Psoas muscle (tissue), 8 donors: ENCODE measurements around the gene PCLO. TPM values are rescaled to one million over a fixed set of nuclear protein-coding genes. Genes with fewer than 3 reads are reported as not detected.

Experiments used
- ATAC-seq, 4 donors: fragments of 200-7000 bp; cut with Tn5 transposase; one replicate each; pipeline ENCODE4 v1.9.1; 2020; ENCODE audit warnings: moderate library complexity in 3 of 4, mild to moderate bottlenecking in 2 of 4
- DNase-seq, 2 donors: peaks; one replicate each; pipeline ENCODE4 v3.0.0-alpha.2; 2020
- H3K27ac ChIP-seq: fragments of 200-600 bp; one replicate; pipeline ENCODE4 v1.8.0; 2022
- H3K27me3 ChIP-seq, 3 donors: fragments of 200-600 bp in 1 of 3; one replicate each; pipeline versions ENCODE4 v1.6.1 to v1.8.0; 2013 to 2022; ENCODE audit warnings: low read length in 2 of 3, mild to moderate bottlenecking in 2 of 3, moderate library complexity in 1 of 3; ENCODE audit not compliant: insufficient read depth in 3 of 3
- H3K36me3 ChIP-seq, 2 donors: fragments of 200-600 bp in 1 of 2; one replicate each; pipeline versions ENCODE4 v1.6.1 to v1.8.0; 2013 to 2022; ENCODE audit warnings: low read depth in 1 of 2, mild to moderate bottlenecking in 1 of 2, moderate library complexity in 1 of 2; ENCODE audit not compliant: insufficient read depth in 1 of 2
- H3K4me1 ChIP-seq: fragments of 200-600 bp; one replicate; pipeline ENCODE4 v1.8.0; 2022
- H3K4me3 ChIP-seq: fragments of 200-600 bp; one replicate; pipeline ENCODE4 v1.8.0; 2022; ENCODE audit warnings: mild to moderate bottlenecking
- H3K9me3 ChIP-seq: fragments of 200-600 bp; one replicate; pipeline ENCODE4 v1.8.0; 2022
- CTCF ChIP-seq: fragments of 200-600 bp; IDR thresholded peaks from one replicate; pipeline ENCODE4 v1.8.0; 2022; ENCODE audit warnings: antibody characterized with exemption
- WGBS, 3 donors: extraction: QIAGEN DNeasy Blood & Tissue Kit; methylation state at CpG; one replicate each; pipeline versions ENCODE4 v1.1.6 to v1.1.7; 2013; 5-methylcytosine and 5-hydroxymethylcytosine counted together
- intact Hi-C, 2 donors: fragments of 100-400 bp; cut with DNase I; formaldehyde crosslinking; loops; one replicate each; pipeline versions ENCODE4 v1.11.0 to v1.14.2; 2022
- polyA plus RNA-seq, 3 donors: library from polyadenylated mRNA; stranded (reverse); fragments of 200-250 nt; gene quantifications; one replicate each; pipeline ENCODE4 v1.2.3, GENCODE V29; 2013
- total RNA-seq, 4 donors: library from RNA; stranded (reverse); fragmentation: NEBNext Ultra II Directional in 2 of 4; extraction: Animal tissue kit (Norgen Biotek cat#: 25700) in 2 of 4; gene quantifications; one replicate each; pipeline versions ENCODE4 v1.2.1 to v1.2.4, GENCODE V29; 2021 to 2023
- donor health status: healthy with polysubstance abuse.
- donor health status: DM: no; HTN: no; CAD: no; lungs with moderate emphysema.
- donor health status: Bipolar disorder and iron deficiency.
- donor health status: healthy.
- donor health status: DM: yes; HTN: yes; CAD: no.
- donor health status: DM: no; HTN: no; CAD: no.
- donor health status: DM: no; HTN: no; CAD: no.
- donor health status: DM: yes; HTN: yes; CAD: no.

Gene PCLO
- total and polyA plus RNA-seq, 7 donors, result 0.03 to 0.46 (median 0.08) TPM; not detected in 3

- Histone ChIP-seq H3K4me1 (no peaks in the 10 kb centered on the region), H3K27me3 (no peaks in the 10 kb centered on the region), H3K4me3 (no peak overlapping the region), H3K9me3 (no peaks in the 10 kb centered on the region), H3K36me3 (no peaks in the 10 kb centered on the region), H3K27ac (no peak overlapping the region)
- intact Hi-C loops, result loop anchor here in 1 of 2 donors (10.0 kb wide), 1 partner anchor 1245 kb away; no protein-coding TSS in a partner anchor
- ATAC-seq (no peak), DNase-seq (no peak)
- 44 to 46% (median 46%) methylated on average over 8 of the region's 8 CpGs for WGBS, 3 donors
- TF ChIP-seq CTCF, result peak; percentile 37
Measured at GRCh38 chr7:82729172-82730030, 433.3 kb downstream of the PCLO start.

GRCh38 chr7:82726038-82726800 is 436.5 kb downstream of the PCLO start:
- Histone ChIP-seq H3K4me1 (no peaks in the 10 kb centered on the region), H3K36me3 (no peaks in the 10 kb centered on the region), H3K4me3 (no peak overlapping the region), H3K27ac (no peak overlapping the region), H3K27me3 (no peaks in the 10 kb centered on the region), H3K9me3 (no peaks in the 10 kb centered on the region)
- ATAC-seq, result no peak
- WGBS, 3 donors, result 83 to 86% (median 85%) methylated on average over 7 of the region's 7 CpGs
- TF ChIP-seq CTCF, result no peak
- no peak for DNase-seq
- intact Hi-C loops, result loop anchor here in 1 of 2 donors (10.0 kb wide), 1 partner anchor 1241 kb away; no protein-coding TSS in a partner anchor

GRCh38 chr7:82723411-82723810 is 439.3 kb downstream of the PCLO start:
- H3K4me3 ChIP-seq, result no peak overlapping the region
- no peaks in the 10 kb centered on the region for H3K36me3 ChIP-seq
- H3K27me3 ChIP-seq, result no peaks in the 10 kb centered on the region
- intact Hi-C loops, result loop anchor here in 1 of 2 donors (10.0 kb wide), 1 partner anchor 1239 kb away; no protein-coding TSS in a partner anchor
- H3K4me1 ChIP-seq, result no peaks in the 10 kb centered on the region
- H3K9me3 ChIP-seq, result no peaks in the 10 kb centered on the region
- no peak for ATAC-seq
- H3K27ac ChIP-seq, result no peak overlapping the region
- 71 to 78% (median 77%) methylated on average over 1 of the region's 1 CpG for WGBS, 3 donors
- TF ChIP-seq CTCF, result no peak
- DNase-seq, result no peak

GRCh38 chr7:82722946-82723345 is 439.7 kb downstream of the PCLO start:
- Histone ChIP-seq H3K4me1 (no peaks in the 10 kb centered on the region), H3K27me3 (no peaks in the 10 kb centered on the region), H3K27ac (no peak overlapping the region), H3K9me3 (no peaks in the 10 kb centered on the region), H3K4me3 (no peak overlapping the region), H3K36me3 (no peaks in the 10 kb centered on the region)
- intact Hi-C loops, result loop anchor here in 1 of 2 donors (10.0 kb wide), 1 partner anchor 1238 kb away; no protein-coding TSS in a partner anchor
- DNase-seq, result no peak
- no peak for TF ChIP-seq CTCF
- 32 to 43% (median 37%) methylated on average over 3 of the region's 3 CpGs for WGBS, 3 donors
- no peak for ATAC-seq
